K562 (cell line): ENCODE measurements around the gene PRR29. TPM values are rescaled to one million over a fixed set of nuclear protein-coding genes. Genes with fewer than 3 reads are reported as not detected.

Source experiments
- ESRRB ChIP-seq: fragments of 250-450 bp; sonication (Bioruptor Pico); IDR thresholded peaks from 2 replicates; pipeline ENCODE4 v1.5.0; 2020; ENCODE audit warnings: mild to moderate bottlenecking, moderate library complexity, borderline replicate concordance
- JUN ChIP-seq, 2 experiments: sonication (generic) in 1 of 2; formaldehyde crosslinking in 1 of 2; IDR thresholded peaks; 2 replicates each; pipeline versions ENCODE4 v1.6.1 to v1.8.0; 2012 to 2022; ENCODE audit warnings: borderline replicate concordance in 2 of 2, mild to moderate bottlenecking in 2 of 2, improper control_type of control experiment in 1 of 2, low read depth in 1 of 2, low read length in 1 of 2, missing genetic modification reagents in 1 of 2
- NONO ChIP-seq, 2 experiments: fragments of 200-400 bp in 1 of 2; fragments of 450-650 bp in 1 of 2; formaldehyde crosslinking in 1 of 2; IDR thresholded peaks; 2 replicates each; pipeline ENCODE4 v1.6.1; 2017; ENCODE audit warnings: low read depth in 2 of 2, mild to moderate bottlenecking in 2 of 2, moderate library complexity in 2 of 2, low read length in 1 of 2
- POLR3A ChIP-seq: IDR thresholded peaks from 2 replicates; pipeline ENCODE4 v1.6.1; 2011; ENCODE audit warnings: borderline replicate concordance, mild to moderate bottlenecking, moderate library complexity; ENCODE audit not compliant: insufficient read length, insufficient read depth; ENCODE audit errors: extremely low read depth
- RBM34 ChIP-seq: fragments of 200-400 bp; formaldehyde crosslinking; IDR thresholded peaks from 2 replicates; pipeline ENCODE4 v1.6.1; 2018; ENCODE audit warnings: low read length, borderline replicate concordance; ENCODE audit not compliant: insufficient read depth
- SAP30 ChIP-seq: fragments of 200-600 bp; sonication (generic); IDR thresholded peaks from 2 replicates; pipeline ENCODE4 v1.6.1; 2012; ENCODE audit warnings: borderline replicate concordance, low read depth, mild to moderate bottlenecking, moderate library complexity, low read length, control low read depth, inconsistent platforms; ENCODE audit not compliant: insufficient read depth, poor library complexity, severe bottlenecking
- STAT5A ChIP-seq: IDR thresholded peaks from 2 replicates; pipeline ENCODE4 v1.6.1; 2012; ENCODE audit warnings: low read length, inconsistent platforms, borderline replicate concordance
- TAL1 ChIP-seq: fragments of 450-650 bp; IDR thresholded peaks from 2 replicates; pipeline ENCODE4 v1.6.1; 2016; ENCODE audit warnings: mild to moderate bottlenecking
- TCFL5 ChIP-seq: fragments of 250-450 bp; sonication (Bioruptor Pico); conservative IDR thresholded peaks from 2 replicates; pipeline ENCODE4 v1.6.1; 2021; ENCODE audit warnings: mild to moderate bottlenecking, moderate library complexity, matching md5 sums
- ZNF134 ChIP-seq: fragments of 250-450 bp; sonication (Bioruptor Pico); conservative IDR thresholded peaks from 2 replicates; pipeline ENCODE4 v1.4.0; 2020
- ZNF175 ChIP-seq: fragments of 200-800 bp; sonication (Bioruptor generic); IDR thresholded peaks from 2 replicates; pipeline ENCODE4 v1.6.1; 2016; ENCODE audit warnings: low read depth, mild to moderate bottlenecking, missing genetic modification characterization, missing compliant biosample characterization
- ZZZ3 ChIP-seq: fragments of 450-650 bp; IDR thresholded peaks from 2 replicates; pipeline ENCODE4 v1.6.1; 2016; ENCODE audit warnings: antibody characterized with exemption, mild to moderate bottlenecking, moderate library complexity
- polyA plus RNA-seq, 8 experiments: library from polyadenylated mRNA; depleted of rRNA in 4 of 8; stranded (reverse) in 5 of 8; unstranded in 3 of 8; fragments of >200 nt; fragmentation: Nextera tagmentation in 2 of 8; fragmentation: Illumina TruSeq in 1 of 8; extraction: Ambion mirVana in 2 of 8; extraction: Trizol in 1 of 8; gene quantifications; 2 replicates each; pipeline versions ENCODE4 v1.2.1 to v1.2.3, GENCODE V29; 2011 to 2014; ENCODE audit warnings: inconsistent platforms in 1 of 8, missing spikeins in 1 of 8
- total RNA-seq, 7 experiments: library from RNA; depleted of rRNA in 6 of 7; stranded (reverse); fragments of >200 nt in 6 of 7; fragmentation: Illumina TruSeq in 2 of 7; extraction: Trizol in 2 of 7; gene quantifications; 2 replicates each; pipeline versions ENCODE4 v1.2.1 to v1.2.3, GENCODE V29; 2011 to 2021; ENCODE audit warnings: low replicate concordance in 1 of 7
- TF ChIP-seq, protein P1 (sequence below): sonication (generic); formaldehyde crosslinking; IDR thresholded peaks from 2 replicates; pipeline ENCODE4 v1.8.1; 2023; ENCODE audit warnings: mild to moderate bottlenecking, missing genetic modification reagents
- TF ChIP-seq, protein P2 (sequence below), 2 experiments: fragments of 150-350 bp in 1 of 2; IDR thresholded peaks; 2 replicates each; pipeline ENCODE4 v1.6.1; 2012 to 2016; ENCODE audit warnings: low read depth in 2 of 2, low read length in 2 of 2, mild to moderate bottlenecking in 1 of 2, moderate library complexity in 1 of 2
- TF ChIP-seq, protein P3 (sequence below): fragments of 450-650 bp; formaldehyde crosslinking; conservative IDR thresholded peaks from 2 replicates; pipeline ENCODE4 v1.4.0; 2022; ENCODE audit warnings: mild to moderate bottlenecking, missing genetic modification characterization

Gene PRR29
- total and polyA plus RNA-seq, 9 of the 15 experiments (the other 6 are each of a cell fraction or from before 2014, with no cell fraction given): 0.08 to 0.58 (median 0.15) TPM; not detected in 5

DNA sequence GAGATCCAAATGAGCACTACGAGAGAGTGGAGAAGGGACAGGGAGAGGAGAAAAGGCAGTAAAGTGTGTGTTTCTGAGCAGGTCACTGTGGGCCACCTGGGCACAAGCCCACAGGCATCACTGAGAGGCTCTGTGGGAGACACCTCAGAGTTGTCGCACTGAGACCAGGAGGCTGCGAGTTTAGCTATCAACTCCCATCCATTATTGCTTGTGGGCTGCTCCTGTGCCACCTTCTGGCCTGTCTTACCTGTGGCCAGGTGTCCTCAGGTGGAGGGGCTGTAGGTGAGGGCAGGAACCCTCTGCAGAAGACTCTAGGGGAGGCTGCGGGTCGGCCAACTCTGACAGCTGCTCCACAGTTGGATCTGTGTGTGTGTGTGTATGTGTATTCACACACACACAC is 2.5 kb upstream of the PRR29 start (continued):
- TF ChIP-seq, protein P1, sequence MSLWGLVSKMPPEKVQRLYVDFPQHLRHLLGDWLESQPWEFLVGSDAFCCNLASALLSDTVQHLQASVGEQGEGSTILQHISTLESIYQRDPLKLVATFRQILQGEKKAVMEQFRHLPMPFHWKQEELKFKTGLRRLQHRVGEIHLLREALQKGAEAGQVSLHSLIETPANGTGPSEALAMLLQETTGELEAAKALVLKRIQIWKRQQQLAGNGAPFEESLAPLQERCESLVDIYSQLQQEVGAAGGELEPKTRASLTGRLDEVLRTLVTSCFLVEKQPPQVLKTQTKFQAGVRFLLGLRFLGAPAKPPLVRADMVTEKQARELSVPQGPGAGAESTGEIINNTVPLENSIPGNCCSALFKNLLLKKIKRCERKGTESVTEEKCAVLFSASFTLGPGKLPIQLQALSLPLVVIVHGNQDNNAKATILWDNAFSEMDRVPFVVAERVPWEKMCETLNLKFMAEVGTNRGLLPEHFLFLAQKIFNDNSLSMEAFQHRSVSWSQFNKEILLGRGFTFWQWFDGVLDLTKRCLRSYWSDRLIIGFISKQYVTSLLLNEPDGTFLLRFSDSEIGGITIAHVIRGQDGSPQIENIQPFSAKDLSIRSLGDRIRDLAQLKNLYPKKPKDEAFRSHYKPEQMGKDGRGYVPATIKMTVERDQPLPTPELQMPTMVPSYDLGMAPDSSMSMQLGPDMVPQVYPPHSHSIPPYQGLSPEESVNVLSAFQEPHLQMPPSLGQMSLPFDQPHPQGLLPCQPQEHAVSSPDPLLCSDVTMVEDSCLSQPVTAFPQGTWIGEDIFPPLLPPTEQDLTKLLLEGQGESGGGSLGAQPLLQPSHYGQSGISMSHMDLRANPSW (CRISPR knock-in tag): no peak
- TF ChIP-seq TCFL5 (no peak), ZZZ3 (no peak), RBM34 (no peak), JUN (IDR thresholded peaks at IDR 0.05; ENCODE audit: borderline replicate concordance, low read depth, low read length) (no peak), JUN (CRISPR knock-in tag; IDR thresholded peaks at IDR 0.05; ENCODE audit: borderline replicate concordance) (no peak), NONO (IDR thresholded peaks at IDR 0.05; ENCODE audit: low read depth in 2 of 2, low read length in 1 of 2) (no peak), POLR3A (no peak), SAP30 (no peak), TAL1 (no peak), ZNF134 (CRISPR knock-in tag) (no peak), STAT5A (no peak), ESRRB (no peak), ZNF175 (CRISPR knock-in tag) (no peak)
- TF ChIP-seq, protein P2, sequence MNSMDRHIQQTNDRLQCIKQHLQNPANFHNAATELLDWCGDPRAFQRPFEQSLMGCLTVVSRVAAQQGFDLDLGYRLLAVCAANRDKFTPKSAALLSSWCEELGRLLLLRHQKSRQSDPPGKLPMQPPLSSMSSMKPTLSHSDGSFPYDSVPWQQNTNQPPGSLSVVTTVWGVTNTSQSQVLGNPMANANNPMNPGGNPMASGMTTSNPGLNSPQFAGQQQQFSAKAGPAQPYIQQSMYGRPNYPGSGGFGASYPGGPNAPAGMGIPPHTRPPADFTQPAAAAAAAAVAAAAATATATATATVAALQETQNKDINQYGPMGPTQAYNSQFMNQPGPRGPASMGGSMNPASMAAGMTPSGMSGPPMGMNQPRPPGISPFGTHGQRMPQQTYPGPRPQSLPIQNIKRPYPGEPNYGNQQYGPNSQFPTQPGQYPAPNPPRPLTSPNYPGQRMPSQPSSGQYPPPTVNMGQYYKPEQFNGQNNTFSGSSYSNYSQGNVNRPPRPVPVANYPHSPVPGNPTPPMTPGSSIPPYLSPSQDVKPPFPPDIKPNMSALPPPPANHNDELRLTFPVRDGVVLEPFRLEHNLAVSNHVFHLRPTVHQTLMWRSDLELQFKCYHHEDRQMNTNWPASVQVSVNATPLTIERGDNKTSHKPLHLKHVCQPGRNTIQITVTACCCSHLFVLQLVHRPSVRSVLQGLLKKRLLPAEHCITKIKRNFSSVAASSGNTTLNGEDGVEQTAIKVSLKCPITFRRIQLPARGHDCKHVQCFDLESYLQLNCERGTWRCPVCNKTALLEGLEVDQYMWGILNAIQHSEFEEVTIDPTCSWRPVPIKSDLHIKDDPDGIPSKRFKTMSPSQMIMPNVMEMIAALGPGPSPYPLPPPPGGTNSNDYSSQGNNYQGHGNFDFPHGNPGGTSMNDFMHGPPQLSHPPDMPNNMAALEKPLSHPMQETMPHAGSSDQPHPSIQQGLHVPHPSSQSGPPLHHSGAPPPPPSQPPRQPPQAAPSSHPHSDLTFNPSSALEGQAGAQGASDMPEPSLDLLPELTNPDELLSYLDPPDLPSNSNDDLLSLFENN (IDR thresholded peaks at IDR 0.05; ENCODE audit: low read depth in 2 of 2, low read length in 2 of 2): no peak
- TF ChIP-seq, protein P3, sequence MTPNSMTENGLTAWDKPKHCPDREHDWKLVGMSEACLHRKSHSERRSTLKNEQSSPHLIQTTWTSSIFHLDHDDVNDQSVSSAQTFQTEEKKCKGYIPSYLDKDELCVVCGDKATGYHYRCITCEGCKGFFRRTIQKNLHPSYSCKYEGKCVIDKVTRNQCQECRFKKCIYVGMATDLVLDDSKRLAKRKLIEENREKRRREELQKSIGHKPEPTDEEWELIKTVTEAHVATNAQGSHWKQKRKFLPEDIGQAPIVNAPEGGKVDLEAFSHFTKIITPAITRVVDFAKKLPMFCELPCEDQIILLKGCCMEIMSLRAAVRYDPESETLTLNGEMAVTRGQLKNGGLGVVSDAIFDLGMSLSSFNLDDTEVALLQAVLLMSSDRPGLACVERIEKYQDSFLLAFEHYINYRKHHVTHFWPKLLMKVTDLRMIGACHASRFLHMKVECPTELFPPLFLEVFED: no peak
